HEK293 (cell line): ENCODE results near the gene SEMA4D.

Experiments used
- CTCF ChIA-PET: fragments of 350-600 bp; formaldehyde crosslinking; extraction: SDS; loops from one replicate; lab custom pipeline; 2021; ENCODE audit warnings: antibody characterized with exemption; lab: Yijun Ruan, JAX
- POLR2A ChIA-PET: fragments of 300-600 bp; formaldehyde crosslinking; extraction: SDS; loops from one replicate; lab custom pipeline; 2020; ENCODE audit warnings: antibody characterized with exemption, inconsistent platforms; lab: Yijun Ruan, JAX
- H3K27ac ChIP-seq: fragments of 200-500 bp; sonication (Bioruptor generic); 2 replicates; pipeline ENCODE4 v1.5.1; 2014; ENCODE audit warnings: low read depth, low read length, control low read depth, inconsistent platforms; ENCODE audit errors: extremely low read depth
- H3K36me3 ChIP-seq, 2 experiments: fragments of 200-500 bp in 1 of 2; sonication (Bioruptor generic) in 1 of 2; 1 replicate in 1 of 2; 2 replicates in 1 of 2; pipeline ENCODE4 v1.5.1; 2014 to 2017; ENCODE audit warnings: inconsistent platforms in 2 of 2, low read length in 2 of 2; ENCODE audit not compliant: control insufficient read depth in 2 of 2, insufficient read depth in 1 of 2
- H3K4me1 ChIP-seq: fragments of 200-500 bp; sonication (Bioruptor generic); 2 replicates; pipeline ENCODE4 v1.5.1; 2014; ENCODE audit warnings: mild to moderate bottlenecking, low read length, inconsistent platforms; ENCODE audit not compliant: control insufficient read depth, insufficient read depth
- H3K4me3 ChIP-seq: 2 replicates; pipeline ENCODE4 v1.5.1; 2011; ENCODE audit warnings: low read depth, mild to moderate bottlenecking, control low read depth, low read length, moderate library complexity
- H3K9me3 ChIP-seq: fragments of 200-500 bp; sonication (Bioruptor generic); 2 replicates; pipeline ENCODE4 v1.5.1; 2014; ENCODE audit warnings: low read depth, low read length, inconsistent platforms; ENCODE audit not compliant: control insufficient read depth, insufficient read depth
- BCL6B ChIP-seq: fragments of 450-650 bp; formaldehyde crosslinking; IDR thresholded peaks from 2 replicates; pipeline ENCODE4 v1.5.1; 2017; ENCODE audit warnings: missing biosample characterization, missing genetic modification characterization
- GLI2 ChIP-seq: fragments of 450-650 bp; formaldehyde crosslinking; IDR thresholded peaks from 2 replicates; pipeline ENCODE4; 2017; ENCODE audit warnings: missing biosample characterization, missing genetic modification characterization, low read depth, borderline replicate concordance
- GLI4 ChIP-seq: fragments of 450-650 bp; formaldehyde crosslinking; IDR thresholded peaks from 2 replicates; pipeline ENCODE4 v1.5.1; 2016; ENCODE audit warnings: missing biosample characterization, missing genetic modification characterization
- KLF9 ChIP-seq: fragments of 450-650 bp; formaldehyde crosslinking; IDR thresholded peaks from 2 replicates; pipeline ENCODE4 v1.5.1; 2016; ENCODE audit warnings: missing biosample characterization, missing genetic modification characterization, low read depth
- PRDM2 ChIP-seq: fragments of 450-650 bp; formaldehyde crosslinking; IDR thresholded peaks from 2 replicates; pipeline ENCODE4 v1.5.1; 2016; ENCODE audit warnings: missing biosample characterization, missing genetic modification characterization, borderline replicate concordance
- ZBTB17 ChIP-seq: fragments of 450-650 bp; formaldehyde crosslinking; IDR thresholded peaks from 2 replicates; pipeline ENCODE4 v1.5.1; 2016; ENCODE audit warnings: missing biosample characterization, missing genetic modification characterization
- ZNF112 ChIP-seq: fragments of 450-650 bp; formaldehyde crosslinking; IDR thresholded peaks from 2 replicates; pipeline ENCODE4 v1.5.0; 2017; ENCODE audit warnings: missing biosample characterization, missing genetic modification characterization
- ZNF248 ChIP-seq: fragments of 450-650 bp; formaldehyde crosslinking; IDR thresholded peaks from 2 replicates; pipeline ENCODE4 v1.5.1; 2017; ENCODE audit warnings: missing biosample characterization, missing genetic modification characterization
- ZNF473 ChIP-seq: fragments of 450-650 bp; formaldehyde crosslinking; IDR thresholded peaks from 2 replicates; pipeline ENCODE4 v1.5.1; 2017; ENCODE audit warnings: missing biosample characterization, missing genetic modification characterization
- ZNF548 ChIP-seq: fragments of 450-650 bp; formaldehyde crosslinking; IDR thresholded peaks from 2 replicates; pipeline ENCODE4 v1.5.1; 2016; ENCODE audit warnings: missing biosample characterization, missing genetic modification characterization
- ZNF558 ChIP-seq: fragments of 450-650 bp; formaldehyde crosslinking; IDR thresholded peaks from 2 replicates; pipeline ENCODE4 v1.5.1; 2016; ENCODE audit warnings: missing biosample characterization, missing genetic modification characterization
- ZNF585B ChIP-seq: fragments of 450-650 bp; formaldehyde crosslinking; IDR thresholded peaks from 2 replicates; pipeline ENCODE4 v1.5.1; 2016; ENCODE audit warnings: missing biosample characterization, missing genetic modification characterization
- ZNF596 ChIP-seq: fragments of 450-650 bp; IDR thresholded peaks from 2 replicates; pipeline ENCODE4 v1.5.0; 2018; ENCODE audit warnings: missing biosample characterization, mild to moderate bottlenecking, missing genetic modification characterization, moderate library complexity
- ZNF621 ChIP-seq: fragments of 450-650 bp; formaldehyde crosslinking; IDR thresholded peaks from 2 replicates; pipeline ENCODE4 v1.5.1; 2017; ENCODE audit warnings: missing biosample characterization, missing genetic modification characterization
- ZNF629 ChIP-seq: fragments of 450-650 bp; formaldehyde crosslinking; IDR thresholded peaks from 2 replicates; pipeline ENCODE4 v1.5.1; 2017; ENCODE audit warnings: missing biosample characterization, missing genetic modification characterization
- ZNF654 ChIP-seq: fragments of 450-650 bp; formaldehyde crosslinking; IDR thresholded peaks from 2 replicates; pipeline ENCODE4 v1.5.1; 2016; ENCODE audit warnings: low read depth, missing biosample characterization, missing genetic modification characterization

Gene SEMA4D

GRCh38 chr9:89428901-89429890 is 68.7 kb downstream of the SEMA4D start (continued):
- no peak for TF ChIP-seq PRDM2
- no peak for TF ChIP-seq ZNF558
- no peak for TF ChIP-seq ZNF548 (tag by site-specific recombination)
- no peak for TF ChIP-seq ZNF629 (tag by site-specific recombination)
- no peak for TF ChIP-seq ZNF621 (tag by site-specific recombination)
- TF ChIP-seq ZNF112 (tag by site-specific recombination): no peak
- no peak for TF ChIP-seq KLF9 (tag by site-specific recombination)
- no peak for TF ChIP-seq ZNF654 (tag by site-specific recombination)
- TF ChIP-seq BCL6B (tag by site-specific recombination): no peak

DNA sequence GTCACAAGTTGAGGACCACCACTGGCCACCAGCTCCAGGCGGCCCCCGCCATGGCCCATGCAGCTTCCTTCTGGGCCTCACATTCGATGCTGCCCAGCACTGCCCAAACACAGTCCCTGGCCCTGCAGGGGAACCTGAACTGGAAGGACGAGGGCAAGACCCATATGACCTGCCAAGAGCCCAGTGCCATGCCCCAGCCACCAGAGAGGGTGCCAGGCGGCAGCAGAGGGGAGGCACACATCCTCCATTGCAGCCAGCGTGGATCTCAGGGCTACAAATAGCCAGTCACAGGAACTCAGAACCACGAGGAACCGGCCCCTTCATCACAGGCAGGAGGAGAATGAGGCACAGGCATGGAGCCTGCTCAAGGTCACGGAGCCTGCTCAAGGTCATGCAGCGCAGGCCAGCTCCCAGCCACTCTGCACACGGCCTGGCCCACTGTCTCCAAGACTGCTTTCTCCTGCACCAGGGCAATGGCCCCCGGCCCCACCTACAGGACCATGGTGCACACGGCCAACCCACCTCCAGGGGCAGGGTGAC is 69.6 kb downstream of the SEMA4D start:
- TF ChIP-seq ZBTB17 (tag by site-specific recombination) (no peak), ZNF596 (tag by site-specific recombination) (no peak), ZNF473 (no peak), GLI2 (tag by site-specific recombination) (no peak), ZNF248 (tag by site-specific recombination) (no peak), ZNF585B (no peak), GLI4 (tag by site-specific recombination) (no peak)
- no peaks in the 10 kb centered on the region for H3K9me3 ChIP-seq
- H3K4me1 ChIP-seq: no peaks in the 10 kb centered on the region
- ChIA-PET CTCF (interaction anchor here (1.0 to 2.1 kb wide), 2 partner anchors 9 to 121 kb away, joined by 3 to 15 read pairs; no protein-coding TSS in a partner anchor), POLR2A (no interaction called here)
- no peak overlapping the region for H3K4me3 ChIP-seq
- H3K27ac ChIP-seq: no peak overlapping the region
- no peaks in the 10 kb centered on the region for H3K36me3 ChIP-seq
